GM21737 (cell line): ENCODE data around the gene PDPK1.
"Not testable (repeated sequence)": the region's sequence is repeated elsewhere in the genome, so short reads cannot be mapped to it uniquely, and the experiment has no call there.

ENCODE experiments used
- ATAC-seq: cut with Tn5 transposase; IDR thresholded peaks from one replicate; pipeline ENCODE4 v1.9.1; 2021; ENCODE audit warnings: mild to moderate bottlenecking, moderate library complexity; ENCODE audit not compliant: unreplicated experiment

The PDPK1 gene

DNA sequence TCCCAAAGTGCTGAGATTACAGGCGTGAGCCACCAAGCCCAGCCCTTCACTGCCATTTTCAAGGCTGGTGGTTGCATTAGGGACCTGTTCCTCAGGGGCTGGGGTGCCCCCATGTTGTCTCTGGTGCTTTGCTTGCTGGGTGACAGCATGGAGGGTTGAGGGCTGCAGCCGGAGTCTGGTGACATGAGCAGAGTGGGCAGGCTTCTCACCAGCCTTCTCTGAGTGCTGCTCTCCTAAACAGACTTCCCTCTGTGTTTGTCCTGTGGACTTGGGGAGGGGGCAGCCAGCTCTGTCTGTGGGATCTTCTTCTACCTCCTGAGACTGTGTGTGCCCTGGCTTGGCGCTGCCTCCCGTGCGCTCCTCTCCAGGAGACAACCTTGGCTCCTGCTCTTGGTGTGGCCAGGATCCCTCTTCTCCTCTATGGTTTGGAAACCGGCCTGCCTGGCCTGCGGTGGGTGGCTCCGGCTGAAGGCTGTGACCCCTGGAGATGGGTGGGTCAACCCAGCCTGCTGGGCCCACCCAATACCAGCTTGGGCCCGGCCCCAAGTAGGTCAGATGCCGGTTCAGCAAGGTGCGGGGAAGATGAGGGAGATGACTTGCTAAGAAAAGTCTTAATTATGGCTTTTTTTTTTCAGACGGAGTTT lies 72.1 kb downstream of the PDPK1 start:
- ATAC-seq = no peak

DNA sequence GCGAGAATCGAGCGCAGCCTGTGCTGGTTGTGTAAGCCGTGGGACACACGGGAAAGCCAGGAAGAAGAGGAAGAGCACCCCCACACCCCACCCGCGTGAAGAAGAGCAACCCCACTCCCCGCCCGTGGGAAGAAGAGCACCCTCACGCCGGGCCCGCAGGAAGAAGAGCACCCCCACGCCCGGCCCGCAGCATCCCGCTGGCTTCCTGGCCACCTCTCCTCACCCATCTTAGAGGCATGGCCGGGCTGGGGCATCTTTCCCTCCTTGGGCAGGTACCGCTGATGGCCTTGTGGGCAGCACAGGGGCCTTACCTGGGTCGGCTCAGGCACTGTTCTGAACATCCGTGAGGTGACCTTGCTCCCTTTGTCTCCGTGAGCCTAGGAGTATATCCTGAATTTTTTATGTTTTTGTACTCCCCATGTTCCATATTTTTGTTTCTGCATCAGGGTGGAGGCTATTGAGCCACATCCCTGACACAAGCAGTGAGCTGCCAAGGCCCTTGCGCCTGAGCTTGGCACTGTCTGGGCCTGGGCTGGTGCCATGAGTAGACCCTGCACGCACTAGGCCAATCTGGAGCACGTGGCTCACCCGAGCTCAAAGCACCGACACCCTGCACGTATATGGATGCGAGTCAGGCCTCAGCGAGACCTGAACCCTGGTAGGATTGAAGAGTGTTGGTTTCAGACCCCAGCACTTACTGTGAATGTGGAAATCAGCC lies 73.1 kb downstream of the PDPK1 start:
- ATAC-seq = no peak

DNA sequence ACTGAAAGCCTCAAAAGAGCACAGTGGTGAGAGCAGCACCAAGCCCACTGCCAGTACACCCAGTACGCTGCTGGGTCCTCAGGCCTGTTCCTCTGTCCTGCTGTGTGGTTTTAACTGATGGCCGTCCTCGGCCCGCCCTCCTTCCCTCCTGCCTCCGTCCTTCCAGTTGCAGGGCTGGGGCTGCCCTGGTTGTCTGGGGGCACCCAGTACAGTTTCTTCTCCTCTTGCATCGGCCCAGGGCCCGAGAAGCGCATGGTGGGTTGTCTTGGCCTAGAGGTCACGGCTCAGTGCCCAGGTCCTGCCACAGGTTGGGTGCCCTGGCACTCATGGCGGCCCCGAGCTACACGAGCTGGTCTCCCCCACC lies 73.7 kb downstream of the PDPK1 start:
- no peak for ATAC-seq

DNA sequence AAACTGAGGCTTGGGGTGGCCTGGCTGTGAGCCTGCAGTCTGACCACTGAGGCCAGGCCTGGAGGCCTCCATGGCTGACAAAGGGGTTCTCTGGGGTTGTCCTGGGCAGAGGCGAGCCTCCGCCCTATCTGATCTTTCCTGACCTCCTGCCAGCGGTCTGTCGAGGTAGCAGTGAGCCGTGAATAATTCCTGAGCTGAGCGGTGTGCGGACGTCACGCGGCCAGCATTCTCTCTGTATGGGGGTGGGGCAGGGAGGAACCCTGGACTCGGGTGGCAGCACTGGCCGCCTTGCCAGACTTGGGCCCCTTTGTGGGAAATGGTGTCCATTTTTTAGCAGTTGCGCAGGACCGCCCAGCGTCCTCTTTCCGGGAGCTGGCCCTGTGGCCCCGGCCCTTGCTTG lies 74.1 kb downstream of the PDPK1 start:
- ATAC-seq = not testable (repeated sequence)

DNA sequence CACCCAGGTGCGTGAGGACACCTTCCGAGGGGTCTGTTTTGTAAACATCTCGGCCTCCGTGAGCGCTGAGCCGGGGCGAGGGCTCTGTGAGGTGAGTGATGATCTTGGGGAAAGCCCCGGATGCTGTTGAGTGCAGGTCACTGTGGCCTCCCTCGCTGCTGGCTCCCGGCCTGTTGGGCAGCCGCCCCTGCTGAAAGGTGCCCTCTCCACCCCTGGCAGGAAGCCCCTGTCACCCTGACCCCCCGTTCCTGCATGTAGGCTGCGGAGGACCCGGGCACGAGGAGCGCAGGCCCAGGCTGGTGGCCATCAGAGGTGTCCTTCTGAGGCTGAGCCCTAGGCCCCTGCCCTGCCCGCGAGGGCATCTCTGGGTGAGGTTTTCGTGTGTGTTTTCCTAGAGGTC lies 75.4 kb downstream of the PDPK1 start:
- not testable (repeated sequence) for ATAC-seq

DNA sequence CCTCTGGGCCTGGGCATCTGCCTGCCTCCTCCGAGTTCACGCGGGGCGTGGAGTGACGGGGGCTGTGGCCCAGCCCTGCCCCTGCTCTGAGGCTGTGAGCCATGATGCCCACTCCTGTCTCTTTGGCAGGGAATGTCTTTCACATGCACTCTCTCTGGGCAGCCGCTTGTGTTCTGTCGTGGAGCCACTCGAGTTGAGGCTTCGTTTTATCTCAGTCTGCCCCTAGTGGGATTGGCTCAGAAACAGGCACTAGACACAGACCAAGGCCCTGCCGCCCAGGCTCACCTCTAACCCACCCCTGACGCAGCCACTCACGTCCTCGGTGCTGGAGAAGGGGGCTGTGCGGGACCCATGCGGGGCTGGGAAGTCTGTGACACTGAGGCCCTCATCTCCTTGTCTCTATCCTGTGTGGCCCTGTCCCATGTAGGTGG lies 77.0 kb downstream of the PDPK1 start:
- ATAC-seq = no peak

DNA sequence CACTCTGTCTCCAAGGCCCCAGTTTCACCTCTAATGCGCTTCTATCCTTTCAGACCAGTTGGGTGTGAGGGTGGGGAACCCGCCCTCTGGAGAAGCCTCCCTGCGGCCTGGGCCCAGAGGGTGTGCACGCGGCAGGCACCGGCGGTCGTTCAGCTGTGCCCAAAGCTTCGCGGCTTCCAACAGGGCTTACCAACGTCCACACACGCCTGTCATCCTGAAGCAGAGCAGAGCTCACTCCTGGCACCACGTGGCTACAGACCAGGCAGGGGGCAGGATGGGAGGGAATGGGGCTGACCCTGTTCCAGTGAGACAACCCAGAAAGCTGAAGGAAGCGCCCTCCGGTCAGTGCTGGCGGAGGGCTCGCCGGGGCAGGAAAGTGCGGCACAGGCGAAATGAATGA lies 81.1 kb downstream of the PDPK1 start:
- ATAC-seq = not testable (repeated sequence)

DNA sequence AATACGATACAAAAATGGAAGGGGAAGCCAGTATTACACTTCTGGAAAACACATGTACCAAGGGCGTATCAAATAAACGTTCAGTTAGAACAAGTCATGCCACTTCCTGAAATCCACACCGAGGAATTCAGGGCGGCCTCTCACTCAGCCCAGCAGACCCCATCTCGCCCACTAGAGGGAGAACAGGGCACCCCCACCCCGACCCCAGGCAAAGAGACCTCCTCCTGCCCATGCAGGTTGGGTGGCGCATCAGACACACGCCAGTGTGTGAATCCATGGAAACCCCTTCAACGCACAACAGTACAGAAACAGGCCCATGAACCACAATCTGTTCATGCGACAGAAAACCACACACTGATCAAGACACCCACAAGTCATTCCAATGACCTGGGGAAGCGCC lies 81.8 kb downstream of the PDPK1 start:
- not testable (repeated sequence) for ATAC-seq

DNA sequence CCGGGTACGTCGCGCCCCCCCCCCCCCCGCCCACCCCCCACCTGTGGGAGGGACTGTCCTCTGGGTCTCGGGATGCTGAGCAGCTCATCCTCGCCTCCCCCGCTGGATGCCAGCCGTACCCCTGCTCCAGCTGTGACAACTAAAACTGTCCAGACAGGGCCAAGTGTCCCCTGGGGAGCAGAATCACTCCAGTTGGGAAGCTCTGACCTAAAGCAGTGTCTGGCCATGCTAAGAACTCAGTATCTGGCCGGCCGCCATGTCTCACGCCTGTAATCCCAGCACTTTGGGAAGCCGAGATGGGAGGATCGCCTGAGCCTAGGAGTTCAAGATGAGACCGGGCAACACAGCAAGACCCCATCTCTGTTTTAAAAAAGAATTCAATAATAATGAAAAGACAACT lies 83.0 kb downstream of the PDPK1 start:
- ATAC-seq = not testable (repeated sequence)

DNA sequence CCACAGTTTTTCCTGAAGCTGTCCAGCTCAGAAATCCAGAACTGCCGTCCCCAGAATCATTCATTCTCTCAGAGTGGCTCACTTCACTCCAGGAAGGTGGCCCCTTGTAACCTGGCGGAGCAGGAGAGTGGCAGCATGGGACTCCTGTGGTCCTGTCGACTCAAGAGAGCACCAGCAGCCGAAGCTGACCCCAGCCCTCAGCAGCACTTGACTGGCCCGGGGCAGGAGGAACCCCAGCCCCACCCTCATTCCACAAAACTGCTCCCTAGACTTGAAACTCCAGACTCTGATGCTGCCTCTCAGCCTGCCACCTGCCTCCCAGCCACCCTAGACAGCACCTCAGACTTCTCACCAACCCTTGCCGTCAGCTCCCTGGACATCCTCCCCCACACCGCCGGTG lies 83.6 kb downstream of the PDPK1 start:
- not testable (repeated sequence) for ATAC-seq

DNA sequence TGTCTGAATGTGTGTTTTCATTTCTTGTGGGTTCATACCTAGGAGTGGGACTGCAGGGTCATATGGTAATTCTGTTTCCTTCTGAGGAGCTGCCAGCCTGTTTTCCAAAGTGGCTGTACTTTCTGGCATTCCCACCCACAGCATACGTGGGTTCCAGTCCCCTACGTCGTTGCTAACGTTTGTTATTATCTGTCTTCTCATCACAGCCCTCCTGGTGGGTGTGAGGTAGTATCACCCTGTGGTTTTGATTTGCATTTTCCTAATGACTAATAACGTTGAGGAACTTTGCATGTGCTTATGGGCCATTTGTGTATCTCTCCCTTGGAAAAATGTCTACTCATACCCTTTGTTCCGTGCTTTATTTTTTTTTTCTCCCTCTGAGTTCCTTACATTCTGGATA lies 89.3 kb downstream of the PDPK1 start:
- not testable (repeated sequence) for ATAC-seq

DNA sequence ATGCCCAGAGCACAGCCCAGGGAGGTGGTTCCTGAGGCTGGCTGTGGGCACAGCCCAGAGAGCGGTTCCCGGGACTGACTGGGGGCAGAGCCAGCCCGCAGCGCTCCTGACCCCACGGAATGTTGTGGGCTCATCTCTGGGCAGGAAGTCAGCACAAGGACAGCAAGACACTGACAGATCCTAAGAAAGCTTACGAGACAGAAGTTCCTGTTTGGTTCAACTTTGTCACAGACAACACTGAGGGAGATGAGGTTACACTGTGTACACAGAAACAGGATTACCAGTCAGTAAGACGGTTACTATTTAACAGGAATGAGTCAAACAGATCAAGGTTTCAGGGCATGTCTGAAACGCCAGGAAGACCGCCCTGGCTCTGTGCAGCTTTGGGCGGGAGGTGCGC lies 93.4 kb downstream of the PDPK1 start:
- ATAC-seq = not testable (repeated sequence)

DNA sequence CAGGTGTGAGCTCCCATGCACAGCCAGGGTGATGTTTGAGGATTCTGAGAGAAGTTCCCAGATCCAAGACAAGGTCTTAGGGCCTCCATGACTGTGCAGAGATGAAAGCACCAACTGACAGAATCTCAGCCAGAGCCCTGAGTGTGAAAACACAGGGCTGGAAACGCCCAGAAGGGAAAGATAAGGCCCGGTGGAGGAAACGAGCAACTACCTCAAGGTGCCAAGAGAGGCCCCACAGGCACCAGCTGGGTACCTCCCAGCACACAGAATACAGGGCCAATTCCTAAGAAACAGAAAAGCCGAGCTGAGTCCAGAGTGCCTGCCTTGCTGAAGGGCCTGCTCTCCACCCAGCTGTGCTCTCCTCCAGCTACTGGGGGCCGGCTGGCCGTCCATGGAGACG lies 94.5 kb downstream of the PDPK1 start:
- ATAC-seq = not testable (repeated sequence)

DNA sequence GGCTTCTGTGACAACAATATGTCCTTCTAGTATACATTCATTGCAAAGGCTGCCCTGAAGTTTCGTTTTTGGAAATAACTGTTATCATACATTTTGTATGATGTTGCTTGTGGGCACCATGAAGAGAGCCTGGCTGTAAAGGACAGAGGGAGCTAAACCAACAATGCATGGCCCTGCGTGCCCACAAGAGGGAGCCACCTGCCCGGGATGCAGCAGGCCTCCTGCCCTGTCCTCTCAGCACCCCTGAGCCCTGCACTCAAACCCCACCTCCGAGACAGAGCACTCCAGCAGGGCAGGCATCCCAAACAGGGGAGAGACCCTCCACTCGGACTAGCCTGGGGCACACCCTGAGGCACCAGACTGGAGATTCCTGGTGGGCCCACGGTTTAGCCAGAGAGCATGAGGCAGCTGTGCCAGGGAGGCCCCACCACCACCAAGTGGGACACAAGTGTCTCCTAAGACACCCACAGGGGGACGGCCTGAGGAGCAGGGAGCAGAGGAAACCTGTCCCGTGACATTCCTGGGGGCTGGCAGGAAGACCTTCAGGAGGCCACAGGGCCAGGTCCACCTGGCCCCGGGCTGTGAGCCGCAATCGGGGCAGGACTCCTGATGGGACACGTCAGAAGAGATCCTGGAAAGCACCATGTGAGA lies 101.4 kb downstream of the PDPK1 start:
- ATAC-seq = not testable (repeated sequence)

DNA sequence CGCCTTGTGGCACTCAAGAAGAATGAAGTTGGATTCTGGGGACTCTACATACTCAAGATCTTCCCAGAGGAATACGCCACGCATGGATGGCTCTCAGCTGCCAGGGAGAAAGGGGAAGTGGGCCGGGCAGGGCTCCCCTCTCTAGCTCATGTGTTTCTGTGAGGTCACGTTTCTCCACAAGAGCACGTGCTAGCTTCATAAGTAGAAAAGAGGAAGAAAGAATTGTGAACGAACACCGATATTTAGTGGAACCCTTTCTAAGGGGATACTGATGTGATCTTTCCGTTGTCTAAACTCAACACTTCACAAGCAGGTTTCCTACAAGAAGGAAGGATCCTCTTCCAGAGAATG lies 101.9 kb downstream of the PDPK1 start:
- ATAC-seq = not testable (repeated sequence)

DNA sequence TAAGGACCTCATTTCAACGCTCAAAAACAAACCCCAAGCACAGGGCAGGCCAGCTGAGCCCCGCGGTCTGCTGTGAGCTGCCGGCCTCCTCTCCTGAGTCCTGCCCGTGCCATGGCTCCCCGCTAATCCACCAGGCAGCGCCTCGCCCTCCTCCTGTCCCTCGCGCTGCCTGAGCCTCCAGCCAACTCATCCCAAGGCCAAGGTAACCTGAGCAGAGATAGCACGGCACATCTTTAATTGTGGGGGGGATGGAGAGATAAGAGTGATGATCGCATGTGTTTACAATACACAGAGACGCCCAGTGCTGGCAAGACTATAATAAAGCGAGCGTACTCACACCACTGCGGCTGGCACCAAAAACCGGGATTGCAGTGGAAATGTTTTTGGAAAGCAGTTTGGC lies 104.7 kb downstream of the PDPK1 start:
- not testable (repeated sequence) for ATAC-seq

DNA sequence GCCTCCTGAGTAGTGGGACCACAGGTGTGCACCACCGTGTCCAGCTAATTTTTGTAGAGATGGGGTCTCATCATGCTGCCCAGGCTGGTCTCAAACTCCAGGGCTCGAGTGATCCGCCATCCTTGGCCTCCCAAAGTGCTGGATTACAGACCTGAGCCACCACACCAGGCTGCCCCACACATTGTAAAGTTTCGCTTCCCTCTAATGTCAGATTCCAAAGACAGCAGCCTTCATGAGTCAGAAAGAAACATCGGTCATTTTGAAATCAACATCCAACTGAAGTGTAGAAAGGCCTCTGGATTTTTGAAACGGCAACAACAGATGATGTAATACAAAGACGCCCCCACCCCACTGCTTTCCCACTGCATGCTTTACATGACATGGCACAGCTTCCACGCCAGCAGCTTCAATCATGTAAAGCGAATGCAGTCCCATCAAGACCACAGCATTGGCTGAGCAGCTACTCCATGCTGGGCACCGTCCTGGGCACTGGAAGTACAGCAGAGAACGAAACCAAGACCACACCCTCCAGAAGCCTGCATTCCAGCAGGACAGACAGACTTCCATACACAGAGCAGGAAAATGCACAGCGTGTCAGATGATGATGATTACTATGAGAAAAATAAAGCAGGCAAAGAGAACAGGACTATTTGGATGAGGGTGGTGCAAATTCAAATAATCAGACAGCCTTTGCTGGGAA lies 107.1 kb downstream of the PDPK1 start:
- ATAC-seq = not testable (repeated sequence)

DNA sequence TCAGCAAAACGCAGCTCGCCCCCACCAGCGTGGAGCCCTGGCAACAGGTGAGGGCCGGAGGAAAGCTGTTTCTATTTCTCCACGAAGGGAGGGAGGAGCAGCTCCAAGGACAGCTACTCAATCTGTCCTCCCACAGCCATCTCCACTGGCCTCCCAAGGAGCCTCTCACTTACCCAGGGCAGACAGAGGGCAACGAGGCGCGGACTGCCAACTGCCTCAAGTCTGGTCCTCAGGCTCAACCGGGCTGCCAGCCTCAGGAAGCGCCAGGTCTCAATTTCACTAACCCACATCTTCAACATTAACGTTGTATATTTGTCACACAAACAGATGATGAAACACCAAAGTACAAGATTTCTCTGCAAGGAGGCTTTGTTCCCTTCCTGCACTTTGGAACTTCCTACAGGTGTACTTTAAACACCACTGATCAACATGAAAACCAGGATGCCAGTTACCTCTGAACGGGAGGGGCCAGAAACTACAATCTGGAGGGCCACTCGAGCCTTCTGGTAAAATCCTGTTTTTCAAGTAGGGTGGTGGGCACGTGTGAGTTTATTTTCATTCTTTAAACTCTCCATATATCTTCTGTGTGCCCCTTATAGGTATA lies 113.5 kb downstream of the PDPK1 start:
- not testable (repeated sequence) for ATAC-seq
